Panc1 (cell line): ENCODE data around the gene PLXNC1.

Experiments
- POLR2AphosphoS5 ChIP-seq: IDR thresholded peaks from 2 replicates; pipeline ENCODE4 v1.6.1; 2012; ENCODE audit warnings: mild to moderate bottlenecking, low read depth, low read length, moderate library complexity
- SIN3A ChIP-seq: IDR thresholded peaks from 2 replicates; pipeline ENCODE4 v1.6.1; 2012; ENCODE audit warnings: low read depth, mild to moderate bottlenecking, low read length, moderate library complexity, borderline replicate concordance; ENCODE audit not compliant: insufficient read depth
- TCF7L2 ChIP-seq: IDR thresholded peaks from 2 replicates; pipeline ENCODE4 v1.6.1; 2011; ENCODE audit warnings: mild to moderate bottlenecking, low read depth, low read length, inconsistent platforms
- TF ChIP-seq, protein P1 (sequence below): fragments of 450-650 bp; IDR thresholded peaks from 2 replicates; pipeline ENCODE4 v1.5.1; 2017; ENCODE audit warnings: mild to moderate bottlenecking

DNA sequence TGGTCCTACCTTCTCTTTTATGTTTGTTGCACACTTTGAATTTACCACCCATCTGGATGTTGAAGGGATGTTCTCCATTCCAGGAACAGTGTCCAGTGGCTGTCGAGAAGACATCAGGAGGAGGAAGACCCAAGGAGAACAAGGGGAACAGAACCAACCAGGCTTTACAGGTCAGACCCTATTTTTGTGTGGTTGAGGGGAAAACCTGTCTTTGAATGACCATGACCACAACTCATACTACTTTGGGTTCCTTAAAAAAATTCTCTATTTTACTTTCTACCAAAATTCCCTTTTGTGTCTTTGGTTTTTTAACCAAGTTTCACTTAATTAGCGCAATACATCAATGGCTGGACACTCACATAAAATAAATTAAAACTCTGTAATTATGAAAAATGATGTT is 78.7 kb downstream of the PLXNC1 start:
- TF ChIP-seq, protein P1, sequence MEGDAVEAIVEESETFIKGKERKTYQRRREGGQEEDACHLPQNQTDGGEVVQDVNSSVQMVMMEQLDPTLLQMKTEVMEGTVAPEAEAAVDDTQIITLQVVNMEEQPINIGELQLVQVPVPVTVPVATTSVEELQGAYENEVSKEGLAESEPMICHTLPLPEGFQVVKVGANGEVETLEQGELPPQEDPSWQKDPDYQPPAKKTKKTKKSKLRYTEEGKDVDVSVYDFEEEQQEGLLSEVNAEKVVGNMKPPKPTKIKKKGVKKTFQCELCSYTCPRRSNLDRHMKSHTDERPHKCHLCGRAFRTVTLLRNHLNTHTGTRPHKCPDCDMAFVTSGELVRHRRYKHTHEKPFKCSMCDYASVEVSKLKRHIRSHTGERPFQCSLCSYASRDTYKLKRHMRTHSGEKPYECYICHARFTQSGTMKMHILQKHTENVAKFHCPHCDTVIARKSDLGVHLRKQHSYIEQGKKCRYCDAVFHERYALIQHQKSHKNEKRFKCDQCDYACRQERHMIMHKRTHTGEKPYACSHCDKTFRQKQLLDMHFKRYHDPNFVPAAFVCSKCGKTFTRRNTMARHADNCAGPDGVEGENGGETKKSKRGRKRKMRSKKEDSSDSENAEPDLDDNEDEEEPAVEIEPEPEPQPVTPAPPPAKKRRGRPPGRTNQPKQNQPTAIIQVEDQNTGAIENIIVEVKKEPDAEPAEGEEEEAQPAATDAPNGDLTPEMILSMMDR = no peak
- TF ChIP-seq SIN3A (no peak), POLR2AphosphoS5 (no peak), TCF7L2 (no peak)
